HCT116 (cell line): ENCODE results near the gene EDEM1. TPM values are rescaled to one million over a fixed set of nuclear protein-coding genes. Genes with fewer than 3 reads are reported as not detected.

Source experiments
- ATAC-seq: fragments of 200-7000 bp; cut with Tn5 transposase; 2 replicates; pipeline ENCODE4 v1.9.1; 2020; ENCODE audit warnings: mild to moderate bottlenecking, moderate library complexity
- BruUV-seq: library from RNA; stranded (reverse); fragments of 400-500 nt; replicated peaks from 2 replicates; lab custom pipeline; 2021; lab: Mats Ljungman, UMichigan
- CTCF ChIA-PET: fragments of 300-600 bp; sonication (Branson Sonifier 250); formaldehyde crosslinking; loops from one replicate; lab custom pipeline; 2021; ENCODE audit warnings: antibody characterized with exemption; lab: Charles Lee
- POLR2A ChIA-PET: fragments of 300-600, 350-600 bp; sonication (Branson Sonifier 250); formaldehyde crosslinking; loops from one replicate; lab custom pipeline; 2021; ENCODE audit warnings: antibody characterized with exemption; lab: Charles Lee
- RAD21 ChIA-PET, 2 experiments: fragments of 300-600 bp; sonication (Branson Sonifier 250); formaldehyde crosslinking; loops; one replicate each; lab custom pipeline; 2023; ENCODE audit warnings: low total read pairs in 2 of 2; ENCODE audit not compliant: uncharacterized antibody in 2 of 2, unreplicated experiment in 2 of 2, low non-redundant PET in 1 of 2; lab: Charles Lee
- DNase-seq: peaks from one replicate; pipeline ENCODE4 v3.0.0-alpha.2; 2010; ENCODE audit warnings: low read depth, low spot score
- H2AFZ ChIP-seq: fragments of 200-600 bp; shearing (Covaris generic), sonication (generic); 2 replicates; pipeline ENCODE4 v1.6.1; 2017; ENCODE audit warnings: low read depth, mixed run types, mixed read lengths, antibody characterized with exemption, low read length; ENCODE audit not compliant: poor library complexity, severe bottlenecking
- H3K27ac ChIP-seq: 2 replicates; pipeline ENCODE4 v1.5.1; 2012; ENCODE audit warnings: low read depth, low read length
- H3K27me3 ChIP-seq: fragments of 200-600 bp; sonication (generic); 2 replicates; pipeline ENCODE4 v1.6.1; 2016; ENCODE audit warnings: mixed run types, low read length, mixed read lengths; ENCODE audit not compliant: insufficient read depth
- H3K36me3 ChIP-seq, 2 experiments: fragments of 200-500 bp in 1 of 2; fragments of 200-600 bp in 1 of 2; sonication (Bioruptor generic) in 1 of 2; sonication (generic) in 1 of 2; 2 replicates each; pipeline versions ENCODE4 v1.5.1 to v1.6.1; 2014 to 2016; ENCODE audit warnings: low read length in 2 of 2, inconsistent platforms in 1 of 2, mixed read lengths in 1 of 2, mixed run types in 1 of 2; ENCODE audit not compliant: insufficient read depth in 2 of 2, control insufficient read depth in 1 of 2
- H3K4me1 ChIP-seq, 2 experiments: fragments of 200-600 bp in 1 of 2; sonication (generic) in 1 of 2; 2 replicates each; pipeline versions ENCODE4 v1.5.1 to v1.6.1; 2012 to 2017; ENCODE audit warnings: low read length in 2 of 2, inconsistent platforms in 1 of 2, mild to moderate bottlenecking in 1 of 2, mixed read lengths in 1 of 2, mixed run types in 1 of 2, moderate library complexity in 1 of 2; ENCODE audit not compliant: insufficient read depth in 2 of 2, control insufficient read depth in 1 of 2
- H3K4me2 ChIP-seq: fragments of 200-600 bp; sonication (generic); 2 replicates; pipeline ENCODE4 v1.6.1; 2017; ENCODE audit warnings: mixed run types, low read length, mixed read lengths
- H3K4me3 ChIP-seq, 2 experiments: fragments of 200-600 bp in 1 of 2; sonication (generic) in 1 of 2; replicated peaks in 1 of 2; 2 replicates each; pipeline ENCODE4 v1.5.1; 2011 to 2016; ENCODE audit warnings: low read length in 2 of 2, control low read depth in 1 of 2, low read depth in 1 of 2, mild to moderate bottlenecking in 1 of 2, mixed read lengths in 1 of 2, mixed run types in 1 of 2
- H3K79me2 ChIP-seq: fragments of 200-600 bp; sonication (generic); 2 replicates; pipeline ENCODE4 v1.6.1; 2017; ENCODE audit warnings: mild to moderate bottlenecking, mixed run types, low read length, moderate library complexity, mixed read lengths; ENCODE audit not compliant: insufficient read depth
- H3K9ac ChIP-seq: fragments of 200-600 bp; sonication (generic); 2 replicates; pipeline ENCODE4 v1.6.1; 2016; ENCODE audit warnings: low read length, mixed read lengths
- H3K9me2 ChIP-seq: fragments of 200-600 bp; sonication (generic), shearing (Covaris generic); 2 replicates; pipeline ENCODE4 v1.6.1; 2017; ENCODE audit warnings: mixed run types, mild to moderate bottlenecking, moderate library complexity; ENCODE audit not compliant: insufficient read depth
- H3K9me3 ChIP-seq, 2 experiments: fragments of 200-500 bp in 1 of 2; fragments of 200-600 bp in 1 of 2; sonication (Bioruptor generic) in 1 of 2; sonication (generic) in 1 of 2; 2 replicates each; pipeline ENCODE4 v1.6.1; 2014 to 2017; ENCODE audit warnings: low read length in 2 of 2, mixed read lengths in 2 of 2, inconsistent platforms in 1 of 2, low read depth in 1 of 2, mild to moderate bottlenecking in 1 of 2, mixed run types in 1 of 2, moderate library complexity in 1 of 2; ENCODE audit not compliant: control insufficient read depth in 1 of 2, insufficient read depth in 1 of 2
- H4K20me1 ChIP-seq: fragments of 200-600 bp; sonication (generic), shearing (Covaris generic); 2 replicates; pipeline ENCODE4 v1.6.1; 2017; ENCODE audit warnings: mixed run types, mild to moderate bottlenecking, moderate library complexity; ENCODE audit not compliant: insufficient read depth
- CBX3 ChIP-seq: IDR thresholded peaks from 2 replicates; pipeline ENCODE4 v1.6.1; 2012; ENCODE audit warnings: low read depth
- EGR1 ChIP-seq: IDR thresholded peaks from 2 replicates; pipeline ENCODE4 v1.6.1; 2012; ENCODE audit warnings: low read depth
- ELF1 ChIP-seq: IDR thresholded peaks from 2 replicates; pipeline ENCODE4 v1.6.1; 2012; ENCODE audit warnings: low read depth, borderline replicate concordance
- EZH2 ChIP-seq: fragments of 200-600 bp; sonication (generic); IDR thresholded peaks from 2 replicates; pipeline ENCODE4 v1.6.1; 2017; ENCODE audit warnings: antibody characterized with exemption, mixed run types
- FOSL1 ChIP-seq: IDR thresholded peaks from 2 replicates; pipeline ENCODE4 v1.6.1; 2012; ENCODE audit warnings: low read depth
- JUND ChIP-seq: IDR thresholded peaks from 2 replicates; pipeline ENCODE4 v1.6.1; 2012
- POLR2A ChIP-seq: IDR thresholded peaks from 2 replicates; pipeline ENCODE4 v1.7.0; 2011; ENCODE audit warnings: borderline replicate concordance; ENCODE audit not compliant: insufficient read depth, insufficient read length; ENCODE audit errors: extremely low read depth
- POLR2AphosphoS5 ChIP-seq: IDR thresholded peaks from 2 replicates; pipeline ENCODE4 v1.6.1; 2011; ENCODE audit warnings: mild to moderate bottlenecking, low read depth, low read length, moderate library complexity
- SIN3A ChIP-seq: IDR thresholded peaks from 2 replicates; pipeline ENCODE4 v1.6.1; 2012; ENCODE audit warnings: low read depth
- SRF ChIP-seq: IDR thresholded peaks from 2 replicates; pipeline ENCODE4 v1.6.1; 2012; ENCODE audit warnings: low read depth
- ZFX ChIP-seq: fragments of 450-650 bp; IDR thresholded peaks from 2 replicates; pipeline ENCODE4 v1.6.1; 2017
- intact Hi-C: fragments of 100-400 bp; cut with micrococcal nuclease; formaldehyde crosslinking; loops from 2 replicates; pipeline ENCODE4 v1.10.0; 2022
- total RNA-seq: library from RNA; stranded (reverse); gene quantifications from one replicate; pipeline ENCODE4 v1.2.1, GENCODE V29; 2021; ENCODE audit not compliant: unreplicated experiment
- TF ChIP-seq, protein P1 (sequence below), 3 experiments: fragments of 200-600 bp in 1 of 3; sonication (generic) in 1 of 3; IDR thresholded peaks in 2 of 3; conservative IDR thresholded peaks in 1 of 3; 2 replicates each; pipeline ENCODE4 v1.5.1; 2012 to 2017; ENCODE audit warnings: low read depth in 2 of 3, low read length in 2 of 3, antibody characterized with exemption in 1 of 3, borderline replicate concordance in 1 of 3, control low read depth in 1 of 3, mild to moderate bottlenecking in 1 of 3, mixed read lengths in 1 of 3, mixed run types in 1 of 3, moderate library complexity in 1 of 3; ENCODE audit not compliant: insufficient read depth in 1 of 3
- TF ChIP-seq, protein P2 (sequence below): IDR thresholded peaks from 2 replicates; pipeline ENCODE4 v1.6.1; 2011; ENCODE audit warnings: mild to moderate bottlenecking, low read length, moderate library complexity; ENCODE audit not compliant: insufficient replicate concordance; ENCODE audit errors: extremely low read depth

The EDEM1 gene
- total RNA-seq, 1 experiment from 2014 or later, result 23.7 TPM

DNA sequence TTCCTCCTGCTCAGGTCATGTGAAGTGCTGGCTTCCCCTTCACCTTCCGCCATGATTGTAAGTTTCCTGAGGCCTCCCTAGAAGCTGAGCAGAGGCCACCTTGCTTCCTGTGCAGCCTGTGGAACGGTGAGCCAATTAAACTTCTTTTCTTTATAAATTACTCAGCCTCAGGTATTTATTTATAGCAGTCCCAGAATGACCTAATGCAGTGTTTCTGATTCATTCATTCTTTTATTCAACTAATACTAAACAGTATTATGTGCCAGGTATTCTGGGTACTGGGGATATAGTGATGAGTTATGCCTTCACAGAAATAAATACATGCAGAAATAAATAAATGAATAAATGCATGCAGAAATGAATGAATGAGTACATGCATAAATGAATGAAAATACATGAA is 41.9 kb downstream of the EDEM1 start (continued):
- TF ChIP-seq JUND (no peak), EZH2 (no peak)

DNA sequence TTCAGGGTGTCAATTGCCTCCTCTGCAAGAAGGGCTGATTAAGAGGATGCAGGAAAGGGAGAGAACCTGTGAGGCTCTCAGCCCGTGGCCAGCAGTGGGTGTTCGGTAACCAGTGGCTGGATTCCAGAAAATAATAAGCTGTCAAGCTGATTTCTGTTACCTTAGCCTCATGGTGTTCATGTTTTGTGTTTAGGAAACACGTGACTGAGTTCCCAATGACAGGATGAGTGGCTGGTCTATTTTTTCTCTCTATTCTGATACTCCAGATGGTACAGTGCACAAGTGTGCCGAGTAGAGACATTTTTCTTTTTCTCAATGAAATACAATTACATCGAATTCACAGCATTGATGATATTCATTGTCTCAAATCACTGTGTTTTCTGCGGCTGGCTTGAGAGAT is 43.6 kb downstream of the EDEM1 start:
- Histone ChIP-seq H3K27ac (no peak overlapping the region), H3K4me2 (no peak overlapping the region), H3K9me2 (no peaks in the 10 kb centered on the region), H3K9me3 (no peaks in the 10 kb centered on the region), H3K27me3 (peaks cover 18% of the 10 kb centered on the region; the same call in 1 of the 2 replicates), H3K79me2 (no peaks in the 10 kb centered on the region), H4K20me1 (no peaks in the 10 kb centered on the region), H2AFZ (no peak overlapping the region), H3K4me3 (no peak overlapping the region), H3K36me3 (no peaks in the 10 kb centered on the region), H3K4me1 (no peaks in the 10 kb centered on the region), H3K9ac (no peak overlapping the region)
- ChIA-PET RAD21 (no interaction called here), POLR2A (no interaction called here), CTCF (no interaction called here)
- BruUV-seq, result no TSS peak
- no peak for ATAC-seq
- no peak for DNase-seq
- intact Hi-C loops, result no loop called here
- TF ChIP-seq SRF (no peak), CBX3 (no peak), SIN3A (no peak), ELF1 (no peak), JUND (no peak), EGR1 (no peak), FOSL1 (no peak), POLR2A (no peak), POLR2AphosphoS5 (no peak), ZFX (no peak)
- TF ChIP-seq, protein P1, sequence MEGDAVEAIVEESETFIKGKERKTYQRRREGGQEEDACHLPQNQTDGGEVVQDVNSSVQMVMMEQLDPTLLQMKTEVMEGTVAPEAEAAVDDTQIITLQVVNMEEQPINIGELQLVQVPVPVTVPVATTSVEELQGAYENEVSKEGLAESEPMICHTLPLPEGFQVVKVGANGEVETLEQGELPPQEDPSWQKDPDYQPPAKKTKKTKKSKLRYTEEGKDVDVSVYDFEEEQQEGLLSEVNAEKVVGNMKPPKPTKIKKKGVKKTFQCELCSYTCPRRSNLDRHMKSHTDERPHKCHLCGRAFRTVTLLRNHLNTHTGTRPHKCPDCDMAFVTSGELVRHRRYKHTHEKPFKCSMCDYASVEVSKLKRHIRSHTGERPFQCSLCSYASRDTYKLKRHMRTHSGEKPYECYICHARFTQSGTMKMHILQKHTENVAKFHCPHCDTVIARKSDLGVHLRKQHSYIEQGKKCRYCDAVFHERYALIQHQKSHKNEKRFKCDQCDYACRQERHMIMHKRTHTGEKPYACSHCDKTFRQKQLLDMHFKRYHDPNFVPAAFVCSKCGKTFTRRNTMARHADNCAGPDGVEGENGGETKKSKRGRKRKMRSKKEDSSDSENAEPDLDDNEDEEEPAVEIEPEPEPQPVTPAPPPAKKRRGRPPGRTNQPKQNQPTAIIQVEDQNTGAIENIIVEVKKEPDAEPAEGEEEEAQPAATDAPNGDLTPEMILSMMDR (IDR thresholded peaks at IDR 0.05 in 2 of 3, conservative IDR thresholded peaks at IDR 0.05 in 1 of 3; ENCODE audit: borderline replicate concordance in 1 of 3, insufficient read depth in 1 of 3, low read depth in 2 of 3, low read length in 2 of 3), result no peak
- TF ChIP-seq, protein P2, sequence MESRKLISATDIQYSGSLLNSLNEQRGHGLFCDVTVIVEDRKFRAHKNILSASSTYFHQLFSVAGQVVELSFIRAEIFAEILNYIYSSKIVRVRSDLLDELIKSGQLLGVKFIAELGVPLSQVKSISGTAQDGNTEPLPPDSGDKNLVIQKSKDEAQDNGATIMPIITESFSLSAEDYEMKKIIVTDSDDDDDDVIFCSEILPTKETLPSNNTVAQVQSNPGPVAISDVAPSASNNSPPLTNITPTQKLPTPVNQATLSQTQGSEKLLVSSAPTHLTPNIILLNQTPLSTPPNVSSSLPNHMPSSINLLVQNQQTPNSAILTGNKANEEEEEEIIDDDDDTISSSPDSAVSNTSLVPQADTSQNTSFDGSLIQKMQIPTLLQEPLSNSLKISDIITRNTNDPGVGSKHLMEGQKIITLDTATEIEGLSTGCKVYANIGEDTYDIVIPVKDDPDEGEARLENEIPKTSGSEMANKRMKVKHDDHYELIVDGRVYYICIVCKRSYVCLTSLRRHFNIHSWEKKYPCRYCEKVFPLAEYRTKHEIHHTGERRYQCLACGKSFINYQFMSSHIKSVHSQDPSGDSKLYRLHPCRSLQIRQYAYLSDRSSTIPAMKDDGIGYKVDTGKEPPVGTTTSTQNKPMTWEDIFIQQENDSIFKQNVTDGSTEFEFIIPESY, result no peak
